Cardiac fibroblast (primary cell): ENCODE measurements around the gene MEGF11.

ENCODE experiments used
- DNase-seq, 2 donors: peaks; one replicate each; pipeline versions ENCODE4 v3.0.0 to v3.0.0-alpha.2; 2010; ENCODE audit warnings: low read depth in 2 of 2
- H3K4me3 ChIP-seq, 2 donors: replicated peaks in 1 of 2; 1 replicate in 1 of 2; 2 replicates in 1 of 2; pipeline ENCODE4 v1.5.1; 2011; ENCODE audit warnings: low read depth in 2 of 2, low read length in 2 of 2, mild to moderate bottlenecking in 2 of 2, moderate library complexity in 1 of 2
- CTCF ChIP-seq: IDR thresholded peaks from one replicate; pipeline ENCODE4 v1.5.1; 2011; ENCODE audit warnings: low read depth, mild to moderate bottlenecking, low read length, inconsistent platforms

Gene MEGF11

GRCh38 chr15:66108483-66109265 lies 144.9 kb downstream of the MEGF11 start:
- peak in 1 of 2 donors; percentile 13 for DNase-seq
- TF ChIP-seq CTCF = no peak
- H3K4me3 ChIP-seq = no peak overlapping the region

GRCh38 chr15:66107070-66107469 lies 146.5 kb downstream of the MEGF11 start:
- no peak for TF ChIP-seq CTCF

GRCh38 chr15:66105286-66106265 lies 148.0 kb downstream of the MEGF11 start:
- no peak overlapping the region for H3K4me3 ChIP-seq
- no peak for TF ChIP-seq CTCF
- DNase-seq = no peak

More at GRCh38 chr15:66107070-66107469, 146.5 kb downstream of the MEGF11 start:
- no peak for DNase-seq
- H3K4me3 ChIP-seq = no peak overlapping the region

GRCh38 chr15:66103293-66103590 lies 150.3 kb downstream of the MEGF11 start:
- no peak for DNase-seq
- no peak overlapping the region for H3K4me3 ChIP-seq
- TF ChIP-seq CTCF = no peak

GRCh38 chr15:66102563-66103292 lies 150.8 kb downstream of the MEGF11 start:
- no peak for DNase-seq
- H3K4me3 ChIP-seq = no peak overlapping the region
- no peak for TF ChIP-seq CTCF

GRCh38 chr15:66101715-66102395 lies 151.7 kb downstream of the MEGF11 start:
- TF ChIP-seq CTCF = no peak
- no peak for DNase-seq
- H3K4me3 ChIP-seq = no peak overlapping the region
